HS-5 (cell line): Measurements from ENCODE around the gene AGPAT3.
A peak's percentile ranks its signal among the peaks of the same experiment; 100 is the strongest.

ENCODE experiments used
- DNase-seq: peaks from one replicate; pipeline ENCODE4 v3.0.0-alpha.2; 2012; ENCODE audit warnings: low read depth

The AGPAT3 gene

DNA sequence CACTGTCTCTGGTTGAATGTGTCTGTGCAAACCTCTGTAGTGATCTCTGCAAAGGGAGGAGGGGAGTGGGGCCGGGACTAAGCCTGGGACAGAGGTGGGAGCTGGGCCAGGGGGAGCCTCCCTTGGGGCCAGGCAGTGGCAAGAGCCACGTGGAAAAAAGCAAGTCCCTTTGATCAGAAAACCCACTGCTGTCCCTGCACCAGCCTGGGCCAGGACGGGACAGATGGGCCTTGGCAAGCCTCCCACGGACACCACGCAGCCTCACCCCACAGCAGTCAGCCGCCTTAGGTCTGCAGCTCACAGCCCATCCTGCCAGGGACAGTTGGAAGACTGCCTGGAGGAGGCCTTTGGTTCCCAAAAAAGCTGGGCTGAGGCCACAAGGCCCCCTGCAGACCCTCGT lies 135.3 kb downstream of the AGPAT3 start:
- DNase-seq, result no peak

DNA sequence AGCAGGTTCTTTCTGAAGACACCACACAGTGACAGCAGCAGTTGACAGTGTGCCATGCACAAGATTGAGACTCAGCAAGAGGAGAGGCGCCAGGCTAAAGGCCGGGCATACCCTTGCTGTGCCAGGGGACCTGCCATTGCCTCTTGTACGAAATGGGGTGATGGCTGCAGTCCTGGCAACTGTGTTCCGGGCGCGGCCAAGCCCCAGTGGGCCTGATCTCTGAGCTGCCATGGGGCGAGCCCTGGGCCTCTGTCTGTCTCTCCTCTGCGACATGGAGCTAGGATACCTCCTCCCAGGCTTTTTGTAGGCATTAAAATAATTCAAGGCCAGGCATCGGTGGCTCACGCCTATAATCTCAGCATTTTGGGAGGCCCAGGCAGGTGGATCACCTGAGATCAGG lies 137.5 kb downstream of the AGPAT3 start:
- DNase-seq, result no peak

DNA sequence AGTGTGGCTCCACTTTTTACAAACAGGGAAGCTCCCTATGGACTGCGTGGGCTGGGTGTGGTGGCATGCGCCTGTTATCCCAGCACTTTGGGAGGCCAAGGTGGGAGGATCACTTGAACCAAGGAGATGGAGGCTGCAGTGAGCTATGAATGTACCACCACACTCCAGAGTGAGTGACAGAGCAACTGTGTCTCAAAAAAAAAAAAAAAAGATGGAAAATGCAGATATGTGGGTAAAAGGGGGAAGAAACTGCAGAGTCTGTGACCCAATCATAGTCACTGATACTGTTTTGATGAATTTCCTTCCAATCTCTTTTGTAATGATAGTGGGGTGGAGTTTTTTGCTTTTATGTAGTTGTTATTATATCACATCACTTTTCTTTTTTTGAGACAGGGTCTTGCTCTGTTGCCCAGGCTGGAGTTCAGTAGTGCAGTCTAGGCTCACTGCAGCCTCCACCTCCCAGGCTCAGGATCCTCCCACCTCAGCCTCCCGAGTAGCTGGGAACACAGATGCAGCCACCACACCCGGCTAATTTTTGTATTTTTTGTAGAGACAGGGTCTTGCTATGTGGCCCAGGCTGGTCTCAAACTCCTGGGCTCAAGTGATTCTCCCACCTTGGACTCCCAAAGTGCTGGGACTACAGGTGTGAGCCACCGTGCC lies 138.4 kb downstream of the AGPAT3 start:
- no peak for DNase-seq

DNA sequence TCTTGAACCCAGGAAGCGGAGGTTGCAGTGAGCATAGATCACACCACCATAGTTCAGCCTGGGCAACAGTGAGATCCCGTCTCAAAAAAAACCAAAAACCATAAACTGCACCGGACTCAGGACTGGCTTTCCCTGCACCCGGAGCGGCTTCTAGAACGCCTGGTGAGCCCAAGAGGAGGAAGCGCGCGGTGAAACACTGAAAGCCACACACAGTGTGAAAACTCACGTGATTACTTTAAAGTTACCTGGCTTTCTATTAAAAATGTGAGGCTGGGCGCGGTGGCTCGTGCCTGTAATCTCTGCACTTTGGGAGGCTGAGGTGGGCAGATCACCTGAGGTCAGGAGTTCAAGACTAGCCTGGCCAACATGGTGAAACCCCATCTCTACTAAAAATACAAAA lies 140.0 kb downstream of the AGPAT3 start:
- DNase-seq, result no peak

DNA sequence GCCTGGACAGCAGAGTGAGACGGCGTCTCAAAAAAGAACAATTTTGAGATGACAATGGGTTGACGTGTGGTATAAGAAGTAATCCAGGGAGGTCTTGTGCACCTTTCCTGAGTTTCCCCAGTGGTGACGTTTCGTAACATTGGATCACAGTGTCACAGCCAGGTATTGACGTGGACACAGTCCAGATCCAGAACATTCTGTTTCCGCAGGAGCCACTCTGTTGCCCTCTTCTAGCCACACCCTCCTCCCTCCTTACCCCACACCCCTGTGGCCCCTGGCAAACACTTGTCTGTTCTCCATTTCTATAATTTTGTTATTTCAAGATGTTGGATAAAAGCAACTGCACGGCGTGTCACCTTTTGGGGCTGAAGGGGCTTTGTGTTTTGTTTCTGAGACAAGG lies 140.6 kb downstream of the AGPAT3 start:
- DNase-seq, result no peak

DNA sequence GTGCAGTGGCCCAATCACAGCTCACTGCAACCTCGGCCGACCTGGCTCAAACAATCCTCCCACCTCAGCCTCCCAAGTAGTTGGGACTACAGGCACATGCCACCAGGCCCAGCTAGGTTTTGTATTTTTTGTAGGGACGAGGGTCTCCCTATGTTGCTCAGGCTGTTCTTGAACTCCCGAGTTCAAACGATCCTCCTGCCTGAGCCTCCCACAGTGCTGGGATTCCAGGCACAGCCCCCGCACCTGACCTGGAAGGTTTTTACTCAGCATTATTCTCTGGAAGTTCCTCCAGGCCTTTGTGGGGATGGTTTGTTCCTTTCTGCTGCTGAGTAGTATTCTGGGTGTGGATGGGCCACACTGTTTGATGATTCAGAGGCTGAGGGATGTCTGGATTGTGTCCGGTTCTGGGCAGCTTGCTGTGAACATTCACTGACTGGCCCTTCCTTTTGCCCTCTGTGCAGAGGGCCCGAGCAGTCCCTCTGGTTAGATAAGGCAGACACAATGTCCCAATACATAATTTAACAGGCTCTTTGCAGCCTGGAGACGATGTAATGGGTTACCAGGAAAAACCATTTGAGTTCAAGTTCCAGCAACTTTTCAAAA lies 141.1 kb downstream of the AGPAT3 start:
- DNase-seq, result peak; percentile 67

DNA sequence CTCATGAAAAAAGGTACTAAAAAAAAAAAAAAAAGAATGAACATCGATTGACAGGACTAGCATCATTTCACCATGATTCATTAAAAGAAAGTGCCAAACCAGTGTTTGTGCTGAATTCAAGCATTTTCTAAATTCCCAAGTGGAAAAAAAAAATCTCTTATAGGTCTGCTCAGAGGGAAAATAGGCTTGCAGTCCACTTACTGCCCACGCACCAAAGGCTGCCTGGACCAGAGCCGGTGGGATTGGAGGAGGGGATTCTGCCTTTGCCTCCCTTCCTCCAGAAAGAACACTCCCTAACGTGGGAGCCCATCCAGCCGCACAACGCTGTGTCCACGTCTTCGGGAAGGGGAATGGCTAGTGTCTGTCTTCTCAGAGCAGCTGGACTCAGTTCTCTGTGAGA lies 141.6 kb downstream of the AGPAT3 start:
- no peak for DNase-seq

DNA sequence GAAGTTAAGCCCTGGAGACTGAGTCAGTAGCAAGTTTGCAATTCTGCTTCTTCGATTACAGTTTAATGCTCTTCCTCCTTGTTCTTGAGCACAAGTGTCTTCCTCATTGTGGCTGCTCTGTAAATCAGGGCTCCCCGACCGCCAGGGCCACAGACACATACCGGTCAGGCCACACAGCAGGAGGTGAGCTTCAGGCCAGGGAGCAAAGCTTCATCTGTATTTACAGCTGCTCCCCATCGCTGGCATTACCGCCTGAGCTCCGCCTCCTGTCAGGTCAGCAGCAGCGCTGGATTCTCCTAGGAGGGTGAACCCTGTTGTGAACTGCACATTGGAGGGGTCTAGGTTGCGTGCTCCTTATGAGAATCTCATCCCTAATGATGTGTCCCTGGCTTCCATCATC lies 145.4 kb downstream of the AGPAT3 start:
- DNase-seq, result no peak

DNA sequence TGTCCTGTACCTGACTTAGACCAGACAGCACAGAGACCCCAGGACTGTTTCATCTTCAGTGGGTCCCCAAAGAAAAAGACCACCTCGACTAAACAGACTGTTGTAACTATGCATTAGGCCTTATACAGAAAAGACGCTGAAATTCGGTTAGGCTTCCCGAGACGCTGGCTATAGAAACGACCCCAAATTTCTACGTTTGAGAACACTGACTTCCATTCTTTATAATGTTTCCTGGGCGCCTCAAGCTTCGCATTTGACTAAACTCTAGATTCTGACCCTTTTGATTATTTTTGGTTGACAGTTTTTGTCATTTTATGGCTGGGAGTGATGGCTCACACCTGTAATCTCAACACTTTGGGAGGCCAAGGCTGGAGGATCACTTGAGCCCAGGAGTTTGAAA lies 146.1 kb downstream of the AGPAT3 start:
- no peak for DNase-seq

DNA sequence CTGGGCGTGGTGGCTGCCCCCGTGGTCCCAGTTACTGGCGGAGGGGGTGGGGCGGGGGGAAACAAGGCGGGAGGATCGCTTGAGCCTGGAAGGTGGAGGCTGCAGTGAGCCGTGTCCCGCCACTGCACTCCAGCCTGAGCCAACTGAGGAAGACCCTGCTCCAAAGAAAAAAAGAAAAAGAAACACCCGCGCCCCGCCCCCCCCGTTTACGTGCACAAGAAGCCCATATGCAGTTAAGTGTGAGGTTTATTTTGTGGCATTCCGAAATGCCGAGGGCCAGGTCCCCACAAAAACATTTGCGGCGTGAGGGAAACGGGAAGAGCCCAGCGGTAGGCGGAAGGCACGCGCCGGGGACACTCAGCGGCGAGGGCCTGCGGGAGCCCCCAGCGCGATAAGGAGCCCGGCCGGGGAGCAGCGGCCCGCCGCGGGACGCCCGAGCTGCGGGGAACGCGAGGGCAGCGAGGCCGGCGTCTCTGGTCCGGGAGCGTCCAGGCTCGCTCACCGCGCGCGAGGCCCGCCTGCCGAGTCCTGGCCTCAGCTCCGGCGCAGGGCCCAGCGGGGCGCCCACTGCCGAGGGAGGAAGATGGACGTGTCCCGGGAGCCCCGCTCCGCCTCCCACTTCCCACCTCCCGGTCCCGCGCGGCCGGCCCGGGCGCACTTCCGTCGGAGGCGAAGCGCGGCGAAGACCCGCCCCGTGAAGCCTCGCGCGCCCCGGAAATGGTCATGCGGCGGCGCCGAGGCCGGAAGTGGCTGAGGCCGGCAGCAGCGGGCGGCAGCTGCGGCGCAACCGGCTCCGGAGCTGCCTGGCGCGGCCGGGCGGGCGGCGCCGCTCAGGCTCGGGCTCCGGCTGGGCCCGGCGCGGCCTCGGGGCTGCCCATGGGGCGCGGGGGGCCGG lies 146.8 kb downstream of the AGPAT3 start, which contains the start of gene TRAPPC10:
Gene TRAPPC10, plus strand, starts transcription at position 731 of the 895 bp plus-strand sequence. CDS start 185 bp downstream, outside the sequence.
- no peak for DNase-seq

DNA sequence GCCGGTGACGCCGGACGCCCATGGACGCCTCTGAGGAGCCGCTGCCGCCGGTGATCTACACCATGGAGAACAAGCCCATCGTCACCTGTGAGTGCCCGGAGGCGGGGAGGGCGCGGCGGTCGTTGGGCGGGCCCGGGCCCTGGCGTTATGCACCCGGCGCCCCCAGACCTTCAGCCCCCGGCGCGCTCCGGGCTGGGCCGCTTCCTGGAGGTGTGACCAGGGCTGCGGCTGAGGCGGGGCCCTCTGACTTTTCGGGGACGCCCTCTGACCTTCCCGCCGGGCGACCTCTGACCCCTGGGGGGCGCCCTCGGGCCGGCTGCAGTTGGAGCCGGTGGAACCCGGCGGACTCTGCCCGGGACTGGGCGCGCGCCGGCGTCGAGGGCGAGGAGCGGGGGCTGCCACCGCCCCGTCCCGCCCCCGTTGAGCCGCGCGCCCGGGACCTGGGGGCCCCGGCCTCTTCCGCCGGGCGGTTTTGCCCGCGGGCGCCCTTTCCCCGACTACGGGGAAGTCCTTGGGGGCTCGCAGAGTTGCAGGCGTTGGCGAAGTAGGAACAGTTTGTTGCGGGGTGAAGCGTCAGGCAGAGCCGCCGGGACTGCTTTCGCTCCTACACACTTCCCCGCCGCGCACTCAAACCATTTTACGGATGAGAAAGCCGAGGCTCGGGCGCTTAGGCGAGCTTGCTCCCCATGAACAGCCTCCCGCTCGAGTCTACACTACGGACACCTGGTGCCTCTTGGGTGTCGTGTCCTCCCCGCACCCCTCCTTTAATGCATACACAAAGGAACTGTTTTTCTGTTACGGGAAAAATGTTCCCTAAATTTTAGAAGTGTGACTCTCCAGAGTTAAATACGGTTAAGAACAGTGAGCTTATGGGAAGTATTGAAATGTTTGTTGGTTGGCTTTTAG lies 147.7 kb downstream of the AGPAT3 start:
- DNase-seq, result no peak

DNA sequence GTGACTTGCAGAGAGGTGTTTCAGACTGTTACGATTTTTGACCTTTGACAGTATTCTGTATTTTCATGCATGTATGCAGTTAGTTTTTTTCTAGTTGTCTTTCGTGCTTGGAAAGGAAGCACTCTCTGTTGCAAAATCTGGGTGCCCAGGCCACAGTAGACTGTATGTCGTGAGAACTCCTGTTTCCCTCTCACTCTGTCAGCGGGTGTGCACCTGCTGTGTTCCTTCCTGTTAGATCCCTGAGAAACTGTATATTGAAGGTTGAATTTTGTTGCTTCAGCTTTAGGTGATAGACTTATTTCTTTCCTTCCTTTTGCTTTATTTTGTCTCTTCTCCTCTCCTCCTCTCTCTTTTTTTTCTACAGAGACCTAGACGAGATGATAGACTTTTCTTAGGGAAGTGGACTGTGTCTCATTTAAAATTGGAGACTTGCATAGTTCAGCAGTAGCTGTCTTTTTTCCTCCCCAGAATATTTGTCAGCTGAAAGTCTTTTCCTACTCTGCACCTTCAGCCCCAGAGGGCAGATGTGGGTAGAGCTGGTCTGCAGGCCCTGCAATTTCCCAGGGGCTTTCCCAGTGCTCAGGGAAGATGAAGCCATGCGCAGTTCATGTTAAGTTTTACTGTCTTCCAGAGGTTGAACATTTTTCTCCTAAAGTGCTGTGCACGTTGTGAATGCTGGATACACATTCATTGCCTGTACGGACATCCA lies 148.5 kb downstream of the AGPAT3 start:
- DNase-seq, result no peak

DNA sequence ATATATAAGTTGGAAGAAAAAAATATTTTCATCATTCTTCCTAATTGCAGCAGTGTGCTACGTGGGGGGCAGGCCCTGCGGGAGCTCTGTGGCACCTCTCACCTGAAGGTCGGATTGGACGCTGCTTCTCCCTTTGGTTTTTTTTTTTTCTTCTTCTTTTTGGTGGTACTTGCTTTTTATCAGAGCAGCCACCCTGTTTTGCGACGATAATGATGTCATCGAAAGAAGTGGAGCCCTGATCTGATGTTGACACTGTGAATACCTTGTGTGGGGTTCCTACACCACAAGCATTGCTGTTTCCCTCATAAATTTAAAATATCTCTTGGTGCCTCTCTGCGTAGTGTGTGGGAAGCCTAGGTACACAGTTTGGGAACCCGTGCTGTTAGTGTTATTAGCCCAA lies 152.6 kb downstream of the AGPAT3 start:
- DNase-seq, result no peak

DNA sequence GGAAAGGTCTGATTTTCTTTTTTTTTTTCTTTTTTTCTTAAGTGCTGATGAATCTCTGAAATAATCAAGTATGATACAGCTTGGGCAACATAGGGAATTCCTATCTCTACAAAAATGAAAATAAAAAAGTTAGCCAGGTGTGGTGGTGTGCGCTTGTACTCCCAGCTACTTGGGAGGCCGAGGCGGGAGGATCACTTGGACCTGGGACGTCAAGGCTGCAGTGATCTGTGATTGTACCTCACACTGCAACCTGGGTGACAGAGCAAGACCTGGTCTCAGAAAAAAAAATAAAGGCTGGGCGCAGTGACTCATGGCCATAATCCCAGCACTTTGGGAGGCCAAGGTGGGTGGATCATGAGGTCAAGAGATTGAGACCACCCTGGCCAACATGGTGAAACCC lies 153.1 kb downstream of the AGPAT3 start:
- DNase-seq, result no peak

DNA sequence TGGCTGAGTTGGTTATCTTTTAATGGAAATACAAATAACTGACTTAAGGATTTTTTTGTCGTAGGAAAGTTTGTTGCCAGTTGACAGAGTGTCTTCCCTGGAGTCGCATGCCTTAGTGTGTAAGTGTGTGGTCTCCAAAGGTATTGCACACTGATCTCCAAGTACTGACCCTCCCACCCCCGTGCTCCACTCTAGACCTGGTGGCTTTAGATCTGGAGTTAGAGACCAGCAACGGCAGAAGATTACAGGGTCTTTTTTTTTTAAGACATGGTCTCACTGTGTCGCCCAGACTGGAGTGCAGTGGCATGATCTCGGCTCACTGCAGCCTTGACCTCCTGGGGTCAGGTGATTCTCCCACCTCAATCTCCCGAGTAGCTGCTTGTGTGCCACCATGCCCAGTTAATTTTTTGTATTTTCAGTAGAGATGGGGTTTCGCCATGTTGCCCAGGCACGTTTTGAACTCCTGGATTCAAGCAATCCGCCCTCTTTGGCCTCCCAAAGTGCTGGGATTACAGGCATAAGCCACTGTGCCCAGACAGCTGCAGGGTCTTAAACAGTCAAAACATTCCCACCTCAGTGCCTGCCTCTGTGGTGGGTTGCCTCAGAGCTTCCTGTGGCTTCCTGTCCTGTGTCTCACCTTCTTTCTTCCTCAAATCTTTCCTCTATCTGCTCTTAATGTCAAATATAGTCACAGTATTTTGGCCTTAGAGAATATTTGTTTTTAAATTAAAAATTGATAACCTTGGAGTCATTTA lies 154.0 kb downstream of the AGPAT3 start:
- no peak for DNase-seq

DNA sequence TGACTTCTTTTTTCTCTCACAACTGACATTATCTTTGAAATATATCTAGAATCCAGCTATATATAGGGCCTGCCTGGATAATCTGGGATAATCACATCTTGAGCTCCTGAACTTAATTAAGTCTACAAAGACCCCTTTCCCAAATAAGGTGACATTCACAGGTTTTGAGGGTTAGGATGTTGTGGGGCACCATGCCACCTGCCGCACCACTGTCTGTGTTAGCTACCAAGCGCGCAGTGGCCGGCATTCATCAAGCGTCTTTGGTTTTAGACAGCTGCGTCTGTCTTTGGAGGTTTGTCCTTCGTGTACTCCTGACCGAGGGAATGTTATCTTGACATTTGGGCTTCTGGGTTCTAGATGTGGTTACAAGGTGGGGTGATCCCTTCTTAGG lies 154.5 kb downstream of the AGPAT3 start:
- no peak for DNase-seq

DNA sequence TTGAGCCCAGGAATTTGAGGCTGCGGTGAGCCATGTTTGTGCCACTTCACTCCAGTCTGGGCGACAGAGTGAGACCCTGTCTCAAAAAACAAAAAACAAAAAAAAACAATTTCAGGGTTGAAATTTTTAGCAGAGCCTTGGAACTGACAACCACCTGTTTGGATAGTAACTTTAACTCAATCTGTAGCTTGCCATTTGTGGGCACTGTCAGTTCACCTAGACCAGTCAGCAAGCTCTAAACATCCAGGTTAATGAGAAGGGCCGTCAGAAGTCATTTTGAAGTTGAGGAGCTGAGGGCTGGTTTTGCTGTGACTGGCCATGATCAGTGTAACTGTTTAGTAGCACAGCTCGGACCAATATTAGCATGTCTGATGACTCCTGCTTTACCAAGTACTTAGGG lies 155.5 kb downstream of the AGPAT3 start:
- DNase-seq, result no peak

DNA sequence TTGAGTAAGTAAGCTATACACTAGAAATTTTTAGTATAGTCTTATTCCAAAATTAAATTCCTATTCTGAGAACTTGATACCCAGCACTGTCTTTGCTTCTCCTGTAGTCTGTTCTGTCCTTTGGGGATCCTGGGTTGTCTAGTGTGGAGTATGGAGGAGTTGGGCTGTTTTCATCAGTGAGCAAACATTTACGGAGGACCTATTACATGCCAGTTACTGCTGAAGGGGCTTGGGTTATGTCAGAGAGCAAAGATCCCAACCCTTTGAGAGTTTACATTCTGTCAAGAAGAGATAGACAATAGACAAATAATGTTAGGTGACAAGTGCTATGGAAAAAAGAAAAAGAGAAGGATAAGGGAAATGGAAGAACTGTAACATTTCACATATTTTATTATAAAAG lies 156.0 kb downstream of the AGPAT3 start:
- no peak for DNase-seq

DNA sequence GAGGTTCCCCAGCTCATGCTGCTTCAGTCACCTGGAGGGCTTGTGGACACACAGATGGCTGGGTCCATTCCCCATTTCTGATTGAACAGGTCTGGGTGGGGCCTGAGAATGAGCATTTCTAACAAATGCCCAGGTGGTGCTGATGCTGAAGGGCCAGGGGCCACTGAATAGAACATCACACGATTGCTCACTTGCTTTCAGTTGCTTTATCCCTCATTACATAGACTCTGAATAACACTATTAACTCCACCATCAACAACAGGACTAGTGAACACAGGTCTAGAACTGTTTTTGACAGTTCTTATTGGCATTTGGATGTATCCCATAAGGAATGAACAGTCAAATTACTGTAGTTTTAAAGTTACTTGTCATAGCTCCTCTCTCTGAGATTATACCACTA lies 159.2 kb downstream of the AGPAT3 start:
- no peak for DNase-seq

DNA sequence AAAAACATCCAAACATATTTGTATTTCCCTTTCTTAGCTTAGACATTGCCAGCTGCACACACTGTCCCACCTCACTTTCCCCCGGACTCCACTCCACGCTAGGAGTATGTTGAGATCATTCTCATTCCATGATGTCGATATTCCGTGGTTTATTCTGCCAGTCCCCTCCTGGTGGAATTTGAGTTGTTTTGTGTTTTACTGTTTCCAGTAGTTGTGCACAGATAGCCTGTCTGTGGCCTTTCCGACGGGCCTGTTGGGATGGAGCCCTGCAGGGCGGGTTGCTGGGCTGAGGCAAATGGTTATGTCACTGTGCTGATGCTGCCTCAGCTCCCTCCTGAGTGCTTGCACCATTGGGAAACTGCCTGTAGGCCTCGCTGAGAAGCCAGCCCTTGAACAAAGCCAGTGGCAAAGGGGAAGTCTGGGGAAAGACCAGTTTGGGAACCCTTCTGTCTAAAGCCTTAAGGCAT lies 159.9 kb downstream of the AGPAT3 start:
- no peak for DNase-seq
